Activated CD8-positive, alpha-beta memory T cell treated with anti-CD3 and anti-CD28 coated beads for 4 hours (primary cell): ENCODE results near the gene TENT4B.

Experiments used
- DNase-seq, 2 donors: peaks; one replicate each; pipeline ENCODE4 v3.0.0-alpha.2; 2020; ENCODE audit warnings: low read depth in 2 of 2

Gene TENT4B

GRCh38 chr16:50195756-50196155, 42.6 kb downstream of the TENT4B start:
- no peak for DNase-seq

- no peak for DNase-seq
These were observed 44.5 kb downstream of the TENT4B start for GRCh38 chr16:50197582-50197981.

GRCh38 chr16:50198802-50199403, 45.8 kb downstream of the TENT4B start:
- DNase-seq = no peak

GRCh38 chr16:50201787-50202186, 48.7 kb downstream of the TENT4B start:
- no peak for DNase-seq

- DNase-seq = no peak
These were observed 50.0 kb downstream of the TENT4B start for GRCh38 chr16:50202926-50203624.

- DNase-seq = no peak
These were observed 50.6 kb downstream of the TENT4B start for GRCh38 chr16:50203681-50204080.

GRCh38 chr16:50204453-50205108, 51.5 kb downstream of the TENT4B start:
- no peak for DNase-seq

- no peak for DNase-seq
These were observed 54.5 kb downstream of the TENT4B start for GRCh38 chr16:50207652-50208051.

- no peak for DNase-seq
These were observed 55.4 kb downstream of the TENT4B start for GRCh38 chr16:50208460-50208931.

- no peak for DNase-seq
These were observed 56.6 kb downstream of the TENT4B start for GRCh38 chr16:50209546-50210265.

GRCh38 chr16:50210266-50211038, 57.3 kb downstream of the TENT4B start:
- peak; percentile 20 to 22 for DNase-seq

- no peak for DNase-seq
These were observed 60.9 kb downstream of the TENT4B start for GRCh38 chr16:50213939-50214519.

- DNase-seq = no peak
These were observed 62.6 kb downstream of the TENT4B start for GRCh38 chr16:50215680-50216079.

GRCh38 chr16:50216231-50216630, 63.1 kb downstream of the TENT4B start:
- DNase-seq = no peak

GRCh38 chr16:50219402-50219975, 66.4 kb downstream of the TENT4B start:
- no peak for DNase-seq

GRCh38 chr16:50224286-50224685, 71.2 kb downstream of the TENT4B start:
- no peak for DNase-seq

GRCh38 chr16:50227120-50227519, 74.0 kb downstream of the TENT4B start:
- no peak for DNase-seq

- DNase-seq = no peak
These were observed 74.6 kb downstream of the TENT4B start for GRCh38 chr16:50227665-50228064.

GRCh38 chr16:50228364-50228868, 75.3 kb downstream of the TENT4B start:
- no peak for DNase-seq

GRCh38 chr16:50229149-50229726, 76.1 kb downstream of the TENT4B start:
- no peak for DNase-seq
